SK-N-SH treated with all-trans-retinoic acid at 6 μM for 48 hours (cell line): Measurements from ENCODE around the gene PCBP3.
A peak's percentile ranks its signal among the peaks of the same experiment; 100 is the strongest.

Source experiments
- BACH2 ChIP-seq: fragments of 250-450 bp; sonication (Bioruptor Pico); IDR thresholded peaks from 2 replicates; pipeline ENCODE4 v1.9.0; 2021; ENCODE audit warnings: mild to moderate bottlenecking, borderline replicate concordance
- OSR1 ChIP-seq: fragments of 250-450 bp; sonication (Bioruptor Pico); IDR thresholded peaks from 2 replicates; pipeline ENCODE4 v1.8.0; 2022; ENCODE audit warnings: moderate library complexity, mild to moderate bottlenecking, inconsistent platforms
- SNAI2 ChIP-seq: fragments of 250-450 bp; sonication (Bioruptor Pico); IDR thresholded peaks from 2 replicates; pipeline ENCODE4 v1.5.0; 2020; ENCODE audit warnings: mild to moderate bottlenecking, moderate library complexity
- TCF4 ChIP-seq: fragments of 250-450 bp; sonication (Bioruptor Pico); IDR thresholded peaks from 2 replicates; pipeline ENCODE4 v1.8.0; 2021; ENCODE audit warnings: mild to moderate bottlenecking, moderate library complexity, borderline replicate concordance
- TOX ChIP-seq: fragments of 250-450 bp; sonication (Bioruptor Pico); IDR thresholded peaks from 2 replicates; pipeline ENCODE4 v1.8.0; 2021; ENCODE audit warnings: mild to moderate bottlenecking, moderate library complexity, borderline replicate concordance
- ZFP3 ChIP-seq: fragments of 250-450 bp; sonication (Bioruptor Pico); IDR thresholded peaks from 2 replicates; pipeline ENCODE4 v1.5.0; 2020; ENCODE audit warnings: mild to moderate bottlenecking, moderate library complexity
- ZFP30 ChIP-seq: fragments of 450-650 bp; formaldehyde crosslinking; IDR thresholded peaks from 2 replicates; pipeline ENCODE4 v1.5.0; 2022; ENCODE audit warnings: mild to moderate bottlenecking, moderate library complexity
- ZNF565 ChIP-seq: fragments of 450-650 bp; formaldehyde crosslinking; conservative IDR thresholded peaks from 2 replicates; pipeline ENCODE4 v1.5.0; 2020; ENCODE audit warnings: low read depth, mild to moderate bottlenecking, moderate library complexity
- ZNF70 ChIP-seq: fragments of 450-650 bp; formaldehyde crosslinking; IDR thresholded peaks from 2 replicates; pipeline ENCODE4 v1.5.0; 2020; ENCODE audit warnings: mild to moderate bottlenecking, moderate library complexity
- ZNF8 ChIP-seq: fragments of 450-650 bp; formaldehyde crosslinking; IDR thresholded peaks from 2 replicates; pipeline ENCODE4 v1.5.0; 2020; ENCODE audit warnings: mild to moderate bottlenecking, moderate library complexity
- TF ChIP-seq, protein P1 (sequence below): fragments of 250-450 bp; sonication (Bioruptor Pico); IDR thresholded peaks from 2 replicates; pipeline ENCODE4 v1.5.0; 2020; ENCODE audit warnings: mild to moderate bottlenecking, moderate library complexity
- TF ChIP-seq, protein P2 (sequence below): fragments of 250-450 bp; sonication (Bioruptor Pico); IDR thresholded peaks from 2 replicates; pipeline ENCODE4 v1.8.0; 2020; ENCODE audit warnings: mild to moderate bottlenecking, moderate library complexity, borderline replicate concordance
- TF ChIP-seq, protein P3 (sequence below): fragments of 250-450 bp; sonication (Bioruptor Pico); IDR thresholded peaks from 2 replicates; pipeline ENCODE4 v1.8.0; 2021; ENCODE audit warnings: low read depth, mild to moderate bottlenecking, moderate library complexity, borderline replicate concordance
- TF ChIP-seq, protein P4 (sequence below): fragments of 250-450 bp; sonication (Bioruptor Pico); IDR thresholded peaks from 2 replicates; pipeline ENCODE4 v1.5.1; 2021; ENCODE audit warnings: mild to moderate bottlenecking, moderate library complexity

DNA sequence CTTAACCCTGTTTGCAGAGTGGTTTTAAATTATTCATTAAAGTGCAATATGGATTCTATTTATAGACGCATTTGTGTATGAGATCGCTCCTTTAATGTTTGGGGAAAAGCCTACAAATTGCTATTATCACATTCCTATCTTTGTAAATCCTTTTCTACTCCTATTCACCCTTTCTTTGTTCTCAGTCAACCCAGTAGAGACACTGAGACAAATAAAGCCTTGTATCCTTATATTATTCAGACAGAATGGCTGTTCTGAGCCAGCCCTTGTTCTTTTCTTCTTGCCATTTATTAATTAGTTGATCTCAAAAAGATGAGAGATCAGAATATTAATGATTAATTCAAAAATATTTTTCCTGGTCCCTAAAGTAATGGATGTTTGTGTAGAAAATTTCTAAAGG, 8.4 kb downstream of the PCBP3 start:
- TF ChIP-seq, protein P1, sequence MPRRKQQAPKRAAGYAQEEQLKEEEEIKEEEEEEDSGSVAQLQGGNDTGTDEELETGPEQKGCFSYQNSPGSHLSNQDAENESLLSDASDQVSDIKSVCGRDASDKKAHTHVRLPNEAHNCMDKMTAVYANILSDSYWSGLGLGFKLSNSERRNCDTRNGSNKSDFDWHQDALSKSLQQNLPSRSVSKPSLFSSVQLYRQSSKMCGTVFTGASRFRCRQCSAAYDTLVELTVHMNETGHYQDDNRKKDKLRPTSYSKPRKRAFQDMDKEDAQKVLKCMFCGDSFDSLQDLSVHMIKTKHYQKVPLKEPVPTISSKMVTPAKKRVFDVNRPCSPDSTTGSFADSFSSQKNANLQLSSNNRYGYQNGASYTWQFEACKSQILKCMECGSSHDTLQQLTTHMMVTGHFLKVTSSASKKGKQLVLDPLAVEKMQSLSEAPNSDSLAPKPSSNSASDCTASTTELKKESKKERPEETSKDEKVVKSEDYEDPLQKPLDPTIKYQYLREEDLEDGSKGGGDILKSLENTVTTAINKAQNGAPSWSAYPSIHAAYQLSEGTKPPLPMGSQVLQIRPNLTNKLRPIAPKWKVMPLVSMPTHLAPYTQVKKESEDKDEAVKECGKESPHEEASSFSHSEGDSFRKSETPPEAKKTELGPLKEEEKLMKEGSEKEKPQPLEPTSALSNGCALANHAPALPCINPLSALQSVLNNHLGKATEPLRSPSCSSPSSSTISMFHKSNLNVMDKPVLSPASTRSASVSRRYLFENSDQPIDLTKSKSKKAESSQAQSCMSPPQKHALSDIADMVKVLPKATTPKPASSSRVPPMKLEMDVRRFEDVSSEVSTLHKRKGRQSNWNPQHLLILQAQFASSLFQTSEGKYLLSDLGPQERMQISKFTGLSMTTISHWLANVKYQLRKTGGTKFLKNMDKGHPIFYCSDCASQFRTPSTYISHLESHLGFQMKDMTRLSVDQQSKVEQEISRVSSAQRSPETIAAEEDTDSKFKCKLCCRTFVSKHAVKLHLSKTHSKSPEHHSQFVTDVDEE (CRISPR knock-in tag) = no peak
- TF ChIP-seq ZFP30 (no peak), ZNF8 (CRISPR knock-in tag) (no peak), TCF4 (no peak), OSR1 (CRISPR knock-in tag) (no peak), ZNF565 (CRISPR knock-in tag) (no peak), ZNF70 (CRISPR knock-in tag) (no peak), ZFP3 (CRISPR knock-in tag) (0 out of 2 replicates have a peak, but pooled peaks have one; percentile 30), BACH2 (no peak), TOX (CRISPR knock-in tag) (no peak), SNAI2 (no peak)
- TF ChIP-seq, protein P2, sequence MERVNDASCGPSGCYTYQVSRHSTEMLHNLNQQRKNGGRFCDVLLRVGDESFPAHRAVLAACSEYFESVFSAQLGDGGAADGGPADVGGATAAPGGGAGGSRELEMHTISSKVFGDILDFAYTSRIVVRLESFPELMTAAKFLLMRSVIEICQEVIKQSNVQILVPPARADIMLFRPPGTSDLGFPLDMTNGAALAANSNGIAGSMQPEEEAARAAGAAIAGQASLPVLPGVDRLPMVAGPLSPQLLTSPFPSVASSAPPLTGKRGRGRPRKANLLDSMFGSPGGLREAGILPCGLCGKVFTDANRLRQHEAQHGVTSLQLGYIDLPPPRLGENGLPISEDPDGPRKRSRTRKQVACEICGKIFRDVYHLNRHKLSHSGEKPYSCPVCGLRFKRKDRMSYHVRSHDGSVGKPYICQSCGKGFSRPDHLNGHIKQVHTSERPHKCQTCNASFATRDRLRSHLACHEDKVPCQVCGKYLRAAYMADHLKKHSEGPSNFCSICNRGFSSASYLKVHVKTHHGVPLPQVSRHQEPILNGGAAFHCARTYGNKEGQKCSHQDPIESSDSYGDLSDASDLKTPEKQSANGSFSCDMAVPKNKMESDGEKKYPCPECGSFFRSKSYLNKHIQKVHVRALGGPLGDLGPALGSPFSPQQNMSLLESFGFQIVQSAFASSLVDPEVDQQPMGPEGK = no peak
- TF ChIP-seq, protein P3, sequence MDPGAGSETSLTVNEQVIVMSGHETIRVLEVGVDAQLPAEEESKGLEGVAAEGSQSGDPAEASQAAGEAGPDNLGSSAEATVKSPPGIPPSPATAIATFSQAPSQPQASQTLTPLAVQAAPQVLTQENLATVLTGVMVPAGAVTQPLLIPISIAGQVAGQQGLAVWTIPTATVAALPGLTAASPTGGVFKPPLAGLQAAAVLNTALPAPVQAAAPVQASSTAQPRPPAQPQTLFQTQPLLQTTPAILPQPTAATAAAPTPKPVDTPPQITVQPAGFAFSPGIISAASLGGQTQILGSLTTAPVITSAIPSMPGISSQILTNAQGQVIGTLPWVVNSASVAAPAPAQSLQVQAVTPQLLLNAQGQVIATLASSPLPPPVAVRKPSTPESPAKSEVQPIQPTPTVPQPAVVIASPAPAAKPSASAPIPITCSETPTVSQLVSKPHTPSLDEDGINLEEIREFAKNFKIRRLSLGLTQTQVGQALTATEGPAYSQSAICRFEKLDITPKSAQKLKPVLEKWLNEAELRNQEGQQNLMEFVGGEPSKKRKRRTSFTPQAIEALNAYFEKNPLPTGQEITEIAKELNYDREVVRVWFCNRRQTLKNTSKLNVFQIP (CRISPR knock-in tag) = no peak
- TF ChIP-seq, protein P4, sequence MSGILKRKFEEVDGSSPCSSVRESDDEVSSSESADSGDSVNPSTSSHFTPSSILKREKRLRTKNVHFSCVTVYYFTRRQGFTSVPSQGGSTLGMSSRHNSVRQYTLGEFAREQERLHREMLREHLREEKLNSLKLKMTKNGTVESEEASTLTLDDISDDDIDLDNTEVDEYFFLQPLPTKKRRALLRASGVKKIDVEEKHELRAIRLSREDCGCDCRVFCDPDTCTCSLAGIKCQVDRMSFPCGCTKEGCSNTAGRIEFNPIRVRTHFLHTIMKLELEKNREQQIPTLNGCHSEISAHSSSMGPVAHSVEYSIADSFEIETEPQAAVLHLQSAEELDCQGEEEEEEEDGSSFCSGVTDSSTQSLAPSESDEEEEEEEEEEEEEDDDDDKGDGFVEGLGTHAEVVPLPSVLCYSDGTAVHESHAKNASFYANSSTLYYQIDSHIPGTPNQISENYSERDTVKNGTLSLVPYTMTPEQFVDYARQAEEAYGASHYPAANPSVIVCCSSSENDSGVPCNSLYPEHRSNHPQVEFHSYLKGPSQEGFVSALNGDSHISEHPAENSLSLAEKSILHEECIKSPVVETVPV = no peak
